ENCODE results near the gene SEMA4B. TPM values are rescaled to one million over a fixed set of nuclear protein-coding genes. Genes with fewer than 3 reads are reported as not detected.

SEMA4B gene
- polyA plus RNA-seq, 1 experiment, result 13.5 TPM

DNA sequence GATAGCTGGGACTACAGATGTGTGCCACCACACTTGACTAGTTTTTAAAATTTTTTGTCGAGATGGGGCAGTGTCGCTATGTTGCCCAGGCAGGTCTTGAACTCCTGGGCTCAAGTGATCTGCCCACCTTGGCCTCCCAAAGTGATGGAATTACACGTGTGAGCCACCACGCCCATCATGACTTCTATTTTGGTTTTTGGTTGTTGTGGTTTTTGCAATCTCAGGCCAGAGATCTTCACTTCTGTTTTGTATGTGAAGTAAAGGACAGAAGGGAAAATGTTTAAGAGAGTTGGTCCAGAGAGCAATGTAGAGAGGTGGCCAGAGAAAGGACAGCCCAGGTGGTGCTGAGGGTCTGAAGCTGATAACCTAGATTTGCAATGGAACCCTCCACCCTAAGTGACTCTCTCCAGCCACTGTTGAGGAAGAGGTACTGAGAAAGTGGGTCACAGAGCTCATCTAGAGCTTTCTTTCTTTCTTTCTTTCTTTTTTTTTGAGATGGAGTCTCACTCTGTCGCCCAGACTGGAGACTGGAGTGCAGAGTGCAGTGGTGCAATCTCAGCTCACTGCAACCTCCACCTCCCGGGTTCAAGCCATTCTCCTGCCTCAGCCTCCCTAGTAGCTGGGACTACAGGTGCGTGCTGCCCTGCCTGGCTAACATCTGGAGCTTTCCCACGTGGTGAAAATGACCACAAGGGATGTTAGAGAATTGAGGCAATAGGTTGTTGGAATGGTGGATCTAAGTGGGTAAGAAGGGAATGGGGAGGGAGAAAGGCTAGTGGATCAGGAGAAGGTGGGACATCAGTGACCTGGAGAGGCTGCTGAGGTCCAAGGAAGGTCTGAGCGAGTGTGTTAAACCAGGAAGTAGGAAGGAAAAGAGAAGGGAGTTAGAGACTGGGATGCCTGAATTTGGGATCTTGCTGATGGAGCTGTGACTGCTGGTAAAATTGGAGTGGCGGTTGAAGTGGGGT, 22.4 kb upstream of the SEMA4B start:
- H3K4me3 ChIP-seq (ENCODE audit: low read depth, low read length), result no peak overlapping the region
- no peak overlapping the region for H3K27ac ChIP-seq (ENCODE audit: low read depth, low read length)
- no peak for DNase-seq (ENCODE audit: low read depth, low spot score)
- POLR2A ChIA-PET, result no interaction called here
- TF ChIP-seq, protein P1, sequence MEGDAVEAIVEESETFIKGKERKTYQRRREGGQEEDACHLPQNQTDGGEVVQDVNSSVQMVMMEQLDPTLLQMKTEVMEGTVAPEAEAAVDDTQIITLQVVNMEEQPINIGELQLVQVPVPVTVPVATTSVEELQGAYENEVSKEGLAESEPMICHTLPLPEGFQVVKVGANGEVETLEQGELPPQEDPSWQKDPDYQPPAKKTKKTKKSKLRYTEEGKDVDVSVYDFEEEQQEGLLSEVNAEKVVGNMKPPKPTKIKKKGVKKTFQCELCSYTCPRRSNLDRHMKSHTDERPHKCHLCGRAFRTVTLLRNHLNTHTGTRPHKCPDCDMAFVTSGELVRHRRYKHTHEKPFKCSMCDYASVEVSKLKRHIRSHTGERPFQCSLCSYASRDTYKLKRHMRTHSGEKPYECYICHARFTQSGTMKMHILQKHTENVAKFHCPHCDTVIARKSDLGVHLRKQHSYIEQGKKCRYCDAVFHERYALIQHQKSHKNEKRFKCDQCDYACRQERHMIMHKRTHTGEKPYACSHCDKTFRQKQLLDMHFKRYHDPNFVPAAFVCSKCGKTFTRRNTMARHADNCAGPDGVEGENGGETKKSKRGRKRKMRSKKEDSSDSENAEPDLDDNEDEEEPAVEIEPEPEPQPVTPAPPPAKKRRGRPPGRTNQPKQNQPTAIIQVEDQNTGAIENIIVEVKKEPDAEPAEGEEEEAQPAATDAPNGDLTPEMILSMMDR (IDR thresholded peaks at IDR 0.05; ENCODE audit: low read depth, low read length), result no peak
- H3K27me3 ChIP-seq (ENCODE audit: control insufficient read depth, insufficient read depth, low read length), result peaks cover 3% of the 10 kb centered on the region
- CTCF ChIA-PET, result no interaction called here
- peaks cover 7% of the 10 kb centered on the region; the same call in 1 of the 2 replicates for H3K9me3 ChIP-seq (ENCODE audit: control insufficient read depth, insufficient read depth, low read length)

DNA sequence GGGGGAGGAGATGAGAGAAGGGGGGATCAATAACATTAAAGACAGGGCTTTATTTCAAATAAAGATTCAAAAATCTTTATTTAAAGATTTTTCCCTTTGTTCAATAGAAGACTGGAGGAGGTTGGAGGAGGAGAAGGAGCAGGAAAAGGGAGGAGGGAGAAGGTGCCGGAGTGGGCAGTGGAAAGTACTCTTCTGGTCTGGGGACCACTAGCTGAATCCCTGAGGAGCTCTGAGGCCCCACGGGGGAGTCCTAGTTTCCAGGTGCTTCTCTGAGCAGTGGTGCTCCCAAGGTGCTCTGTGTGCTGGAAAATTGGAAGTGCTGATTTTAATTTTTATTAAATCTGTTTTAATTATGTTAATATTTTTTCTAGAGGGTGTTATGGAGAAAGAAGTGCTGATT, 19.4 kb upstream of the SEMA4B start:
- TF ChIP-seq, protein P1 (IDR thresholded peaks at IDR 0.05; ENCODE audit: low read depth, low read length), result no peak
- H3K4me3 ChIP-seq (ENCODE audit: low read depth, low read length), result no peak overlapping the region
- CTCF ChIA-PET, result interaction anchor here (0.7 kb wide), 1 partner anchor 18 kb away, joined by 7 read pairs; no protein-coding TSS in a partner anchor

DNA sequence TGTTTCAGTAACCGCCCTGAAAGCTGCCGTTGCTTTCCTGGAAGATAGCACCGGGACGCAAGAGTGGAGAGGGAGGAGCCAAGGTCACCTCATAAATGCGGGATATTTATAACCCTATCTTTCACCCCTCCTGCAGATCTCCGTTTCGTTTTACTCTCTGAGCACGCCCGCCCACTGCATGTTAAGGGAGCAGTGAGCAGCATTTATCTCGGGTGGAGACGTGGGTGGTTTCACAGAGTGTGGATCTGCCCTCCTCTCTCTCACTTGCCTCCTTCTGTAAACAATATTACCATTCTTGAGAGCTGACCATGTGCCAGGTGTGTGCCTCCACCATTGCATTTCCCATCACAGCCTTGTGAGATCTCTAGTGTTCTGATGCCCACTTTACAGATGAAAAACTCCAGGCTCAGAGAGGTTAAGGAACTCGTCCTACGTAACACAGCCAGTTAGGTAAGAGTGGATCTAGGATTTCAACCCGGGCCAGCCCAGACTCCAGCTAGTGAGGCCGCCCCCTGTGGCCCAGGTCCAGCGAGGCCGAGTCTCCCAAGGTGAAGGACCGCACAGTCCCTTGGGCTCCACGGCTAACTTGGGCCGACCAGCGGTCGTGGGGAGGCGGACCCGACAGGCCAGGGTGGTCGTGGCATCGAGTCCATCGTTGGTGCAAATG, 16.9 kb upstream of the SEMA4B start:
- H3K27ac ChIP-seq (ENCODE audit: low read depth, low read length), result no peak overlapping the region
- ChIA-PET POLR2A (no interaction called here), CTCF (interaction anchor here (0.7 kb wide), 1 partner anchor 335 kb away, joined by 4 read pairs; no protein-coding TSS in a partner anchor)
- DNase-seq (ENCODE audit: low read depth, low spot score), result no peak
- H3K4me3 ChIP-seq (ENCODE audit: low read depth, low read length), result peak overlapping the region; percentile 67
- H3K9me3 ChIP-seq (ENCODE audit: control insufficient read depth, insufficient read depth, low read length), result no peaks in the 10 kb centered on the region
- TF ChIP-seq, protein P1 (IDR thresholded peaks at IDR 0.05; ENCODE audit: low read depth, low read length), result no peak
- H3K27me3 ChIP-seq (ENCODE audit: control insufficient read depth, insufficient read depth, low read length), result no peaks in the 10 kb centered on the region

More for the DNA sequence above, 19.4 kb upstream of the SEMA4B start:
- Histone ChIP-seq H3K9me3 (ENCODE audit: control insufficient read depth, insufficient read depth, low read length) (no peaks in the 10 kb centered on the region), H3K27ac (ENCODE audit: low read depth, low read length) (no peak overlapping the region), H3K27me3 (ENCODE audit: control insufficient read depth, insufficient read depth, low read length) (peaks cover 3% of the 10 kb centered on the region)
- no peak for DNase-seq (ENCODE audit: low read depth, low spot score)
- POLR2A ChIA-PET, result no interaction called here

DNA sequence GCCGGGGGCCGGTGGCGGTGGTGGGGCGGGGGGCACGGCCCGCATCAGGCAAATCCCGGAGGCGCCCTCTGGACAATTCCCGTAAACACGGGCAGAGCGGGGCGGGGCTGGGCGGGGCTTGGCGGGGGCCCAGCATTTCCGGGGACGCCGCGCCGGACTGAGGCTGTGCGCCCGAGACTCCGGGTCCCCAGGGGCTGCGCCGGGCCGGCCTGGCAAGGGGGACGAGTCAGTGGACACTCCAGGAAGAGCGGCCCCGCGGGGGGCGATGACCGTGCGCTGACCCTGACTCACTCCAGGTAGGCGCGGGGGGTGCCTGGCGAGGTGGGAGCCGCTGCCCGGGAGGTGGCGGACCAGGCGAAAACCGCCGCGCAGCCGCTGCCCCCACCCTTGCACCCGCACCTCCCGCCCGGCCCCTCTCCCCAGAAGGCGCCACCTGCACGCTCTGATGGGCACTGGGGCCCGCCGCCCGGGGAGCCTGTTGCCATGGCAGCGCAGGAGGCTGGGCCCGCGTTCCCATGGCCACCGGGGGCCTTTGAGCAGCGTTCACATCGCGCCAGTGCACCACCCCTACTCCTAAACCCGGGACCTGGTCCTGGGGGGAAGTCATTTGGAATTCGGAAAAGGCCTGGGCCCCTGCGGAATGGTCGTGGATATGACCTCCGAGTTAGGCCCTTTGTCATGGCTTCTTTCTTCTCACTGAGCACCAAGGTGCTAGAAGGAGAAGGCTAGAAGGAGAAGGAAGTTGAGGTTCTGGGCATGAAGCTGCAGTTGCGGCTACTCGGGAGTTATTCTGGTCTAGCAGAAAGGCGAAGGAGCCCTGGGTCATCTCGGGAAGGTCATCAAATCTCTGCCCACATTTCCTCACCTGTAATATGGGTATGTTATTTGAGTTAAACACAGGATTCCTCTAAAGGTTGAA, 16.1 kb upstream of the SEMA4B start:
- H3K27me3 ChIP-seq (ENCODE audit: control insufficient read depth, insufficient read depth, low read length), result no peaks in the 10 kb centered on the region
- H3K27ac ChIP-seq (ENCODE audit: low read depth, low read length), result no peak overlapping the region
- TF ChIP-seq, protein P1 (IDR thresholded peaks at IDR 0.05; ENCODE audit: low read depth, low read length), result no peak
- ChIA-PET POLR2A (no interaction called here), CTCF (interaction anchor here (0.6 to 0.7 kb wide), 2 partner anchors 25 to 336 kb away, joined by 3 to 4 read pairs; no protein-coding TSS in a partner anchor)
- peak overlapping the region; percentile 67 for H3K4me3 ChIP-seq (ENCODE audit: low read depth, low read length)
- no peak for DNase-seq (ENCODE audit: low read depth, low spot score)
- H3K9me3 ChIP-seq (ENCODE audit: control insufficient read depth, insufficient read depth, low read length), result no peaks in the 10 kb centered on the region
